ENCODE results near the gene TSC2. TPM values are rescaled to one million over a fixed set of nuclear protein-coding genes. Genes with fewer than 3 reads are reported as not detected.
"Not testable (repeated sequence)": the region's sequence is repeated elsewhere in the genome, so short reads cannot be mapped to it uniquely, and the experiment has no call there.

The TSC2 gene
- total and polyA plus RNA-seq, 4 donors, result 36.5 to 146 (median 72.7) TPM

- WGBS, 2 donors, result 33 to 53% methylated on average over 1 to 7 of the region's 12 CpGs
- H3K9ac ChIP-seq (ENCODE audit: insufficient read depth in 1 of 2, low read length in 2 of 2); ATAC-seq (ENCODE audit: insufficient read depth, low FRiP score): not testable (repeated sequence)
These were observed 86.0 kb downstream of the TSC2 start for GRCh38 chr16:2133797-2134196.

GRCh38 chr16:2135071-2135470 lies 87.3 kb downstream of the TSC2 start:
- H3K27ac ChIP-seq (ENCODE audit: low read depth in 1 of 2, low read length in 1 of 2), result peak overlapping the region in 1 of 2 donors; percentile 77
- DNase-seq, result peak in 1 of 3 donors; percentile 20
- H3K9ac ChIP-seq (ENCODE audit: insufficient read depth in 1 of 2, low read length in 2 of 2), result not testable (repeated sequence)

More at GRCh38 chr16:2133797-2134196, 86.0 kb downstream of the TSC2 start:
- H3K27me3 ChIP-seq (ENCODE audit: control insufficient read depth in 3 of 3, insufficient read depth in 3 of 3, low read length in 2 of 3); H3K4me1 ChIP-seq (ENCODE audit: control insufficient read depth in 5 of 5, insufficient read depth in 5 of 5, low read length in 5 of 5); H3K4me3 ChIP-seq; H3K9me3 ChIP-seq (ENCODE audit: control insufficient read depth in 4 of 4, insufficient read depth in 3 of 4, low read length in 3 of 4); H3K36me3 ChIP-seq (ENCODE audit: control insufficient read depth in 4 of 4, insufficient read depth in 4 of 4, low read length in 4 of 4); DNase-seq; H3K27ac ChIP-seq (ENCODE audit: low read depth in 1 of 2, low read length in 1 of 2): not testable (repeated sequence)

DNA sequence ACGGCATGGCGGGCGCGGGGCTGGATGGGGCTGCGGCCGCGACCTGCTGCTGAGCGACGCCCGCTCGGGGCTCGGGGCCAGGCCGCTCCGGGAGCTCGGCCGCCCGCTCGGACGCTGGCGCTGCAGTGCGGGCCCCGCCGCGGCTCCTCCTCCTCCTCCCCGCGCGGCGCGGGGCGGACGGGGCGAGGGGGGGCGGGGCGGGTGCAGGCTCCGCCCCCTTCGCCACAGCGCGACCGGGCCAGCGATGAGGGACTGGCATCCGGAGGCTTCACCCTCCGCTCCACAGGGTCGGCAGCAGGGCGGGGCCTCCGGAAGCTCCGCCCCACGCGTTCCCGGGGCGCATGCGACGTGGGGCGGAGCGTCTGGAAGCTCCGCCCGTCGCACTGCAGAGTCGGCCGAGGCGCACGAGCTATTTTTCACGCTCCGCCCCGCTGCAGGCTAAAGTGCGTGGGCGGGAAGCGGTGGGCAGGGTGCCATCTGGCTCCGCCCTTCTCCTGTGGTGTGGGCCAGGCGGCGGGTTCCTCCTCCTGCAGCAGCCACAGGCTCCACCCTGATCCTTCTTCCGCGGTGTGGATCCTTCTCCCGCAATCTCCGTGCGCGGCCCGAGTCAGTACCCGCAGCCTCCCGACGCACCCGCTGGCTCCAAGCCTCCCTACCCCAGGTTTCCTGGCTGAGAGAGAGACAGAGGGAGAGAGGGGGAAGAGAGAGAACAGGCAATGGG lies 88.1 kb downstream of the TSC2 start, which contains the start of gene PKD1:
Gene PKD1 (minus strand): TSS at position 129 of the 721 bp plus-strand sequence. CDS start 209 bp downstream, outside the sequence.
- not testable (repeated sequence) for H3K9ac ChIP-seq (ENCODE audit: insufficient read depth in 1 of 2, low read length in 2 of 2); H3K4me1 ChIP-seq (ENCODE audit: control insufficient read depth in 5 of 5, insufficient read depth in 5 of 5, low read length in 5 of 5); H3K27me3 ChIP-seq (ENCODE audit: control insufficient read depth in 3 of 3, insufficient read depth in 3 of 3, low read length in 2 of 3); H3K36me3 ChIP-seq (ENCODE audit: control insufficient read depth in 4 of 4, insufficient read depth in 4 of 4, low read length in 4 of 4); H3K9me3 ChIP-seq (ENCODE audit: control insufficient read depth in 4 of 4, insufficient read depth in 3 of 4, low read length in 3 of 4)
- Histone ChIP-seq H3K4me3 (peak within 1 kb of the TSS; percentile 35), H3K27ac (ENCODE audit: low read depth in 1 of 2, low read length in 1 of 2) (peak within 1 kb of the TSS; percentile 54 to 77)
- WGBS, 2 donors, result 1% methylated on average over 22 to 71 of the region's 81 CpGs
- ATAC-seq (ENCODE audit: insufficient read depth, low FRiP score), result peak; percentile 27
- DNase-seq, result peak; percentile 92 to 98 (median 94)

More at GRCh38 chr16:2135071-2135470, 87.3 kb downstream of the TSC2 start:
- not testable (repeated sequence) for H3K4me1 ChIP-seq (ENCODE audit: control insufficient read depth in 5 of 5, insufficient read depth in 5 of 5, low read length in 5 of 5); H3K9me3 ChIP-seq (ENCODE audit: control insufficient read depth in 4 of 4, insufficient read depth in 3 of 4, low read length in 3 of 4); ATAC-seq (ENCODE audit: insufficient read depth, low FRiP score); H3K36me3 ChIP-seq (ENCODE audit: control insufficient read depth in 4 of 4, insufficient read depth in 4 of 4, low read length in 4 of 4); H3K27me3 ChIP-seq (ENCODE audit: control insufficient read depth in 3 of 3, insufficient read depth in 3 of 3, low read length in 2 of 3)
- 1% methylated on average over 19 to 33 of the region's 42 CpGs for WGBS, 2 donors
- H3K4me3 ChIP-seq, result peak overlapping the region; percentile 31

Small RNAs within 50 kb of the gene (small RNA-seq; reads per million reads assigned to genes)
- gene MIR1225 (ENCODE audit: low replicate concordance) (0.06 reads per million), gene MIR3180-5 (ENCODE audit: low replicate concordance) (not detected), gene MIR4516 (ENCODE audit: low replicate concordance) (not detected), gene RF00019 (ENCODE audit: low replicate concordance) (not detected), gene RN7SL219P (ENCODE audit: low replicate concordance) (not detected)

Other genes with a start within 250 kb of the TSC2 start
- 10 to 100 TPM; 51.2 to 69.3 TPM for gene HAGH, start 221.2 kb upstream of the TSC2 start, total RNA-seq
- gene HAGH, start 221.2 kb upstream of the TSC2 start, polyA plus RNA-seq, result 10 to 100 TPM; 91.2 to 99.7 TPM
- 10 to 100 TPM; 24.5 to 26.8 TPM for gene FAHD1, start 220.8 kb upstream of the TSC2 start, total RNA-seq
- gene FAHD1, start 220.8 kb upstream of the TSC2 start, polyA plus RNA-seq, result 10 to 100 TPM; 17.2 to 32.1 TPM
- gene MEIOB, start 175.8 kb upstream of the TSC2 start, total RNA-seq, result under 1 TPM in 1 of 2 donors, not detected in 1; 0.21 TPM
- under 1 TPM in 1 of 2 donors, not detected in 1; 0.28 TPM for gene MEIOB, start 175.8 kb upstream of the TSC2 start, polyA plus RNA-seq
- gene HS3ST6, start 129.6 kb upstream of the TSC2 start, total RNA-seq, result 1 to 10 TPM in 1 of 2 donors, under 1 TPM in 1; 0.40 to 5.9 TPM
- gene HS3ST6, start 129.6 kb upstream of the TSC2 start, polyA plus RNA-seq, result 1 to 10 TPM in 1 of 2 donors, under 1 TPM in 1; 0.71 to 2.1 TPM
- gene MSRB1, start 104.8 kb upstream of the TSC2 start, total RNA-seq, result 10 to 100 TPM; 11.1 to 52.1 TPM
- 100 to 1,000 TPM in 1 of 2 donors, 10 to 100 TPM in 1; 50.2 to 164 TPM for gene MSRB1, start 104.8 kb upstream of the TSC2 start, polyA plus RNA-seq
- gene RPL3L, start 93.3 kb upstream of the TSC2 start, total RNA-seq, result not detected
- gene RPL3L, start 93.3 kb upstream of the TSC2 start, polyA plus RNA-seq, result under 1 TPM; 0.01 to 0.04 TPM
- gene NDUFB10, start 88.4 kb upstream of the TSC2 start, total RNA-seq, result 100 to 1,000 TPM; 107 to 124 TPM
- 100 to 1,000 TPM; 139 to 187 TPM for gene NDUFB10, start 88.4 kb upstream of the TSC2 start, polyA plus RNA-seq
- 1,000 to 10,000 TPM; 1,331 to 2,412 TPM for gene RPS2, start 83.2 kb upstream of the TSC2 start, total RNA-seq
- gene RPS2, start 83.2 kb upstream of the TSC2 start, polyA plus RNA-seq, result 1,000 to 10,000 TPM; 3,147 to 5,214 TPM
- gene RNF151, start 81.1 kb upstream of the TSC2 start, total RNA-seq, result not detected
- under 1 TPM in 1 of 2 donors, not detected in 1; 0.15 TPM for gene RNF151, start 81.1 kb upstream of the TSC2 start, polyA plus RNA-seq
- gene TBL3, start 75.9 kb upstream of the TSC2 start, total RNA-seq, result 10 to 100 TPM; 23.9 to 35.4 TPM
- gene TBL3, start 75.9 kb upstream of the TSC2 start, polyA plus RNA-seq, result 10 to 100 TPM; 52.8 to 58.8 TPM
- gene NOXO1, start 66.5 kb upstream of the TSC2 start, total RNA-seq, result 1 to 10 TPM in 1 of 2 donors, under 1 TPM in 1; 0.28 to 4.5 TPM
- gene NOXO1, start 66.5 kb upstream of the TSC2 start, polyA plus RNA-seq, result 1 to 10 TPM; 2.0 to 7.3 TPM
- gene GFER, start 63.8 kb upstream of the TSC2 start, total RNA-seq, result 10 to 100 TPM in 1 of 2 donors, 1 to 10 TPM in 1; 7.4 to 32.6 TPM
- 10 to 100 TPM; 18.6 to 63.5 TPM for gene GFER, start 63.8 kb upstream of the TSC2 start, polyA plus RNA-seq
- gene SYNGR3, start 58.0 kb upstream of the TSC2 start, total RNA-seq, result under 1 TPM; 0.40 to 0.46 TPM
- under 1 TPM; 0.10 to 0.69 TPM for gene SYNGR3, start 58.0 kb upstream of the TSC2 start, polyA plus RNA-seq
- 10 to 100 TPM; 13.9 to 49.8 TPM for gene ZNF598, start 38.2 kb upstream of the TSC2 start, total RNA-seq
- 10 to 100 TPM; 29.1 to 42.8 TPM for gene ZNF598, start 38.2 kb upstream of the TSC2 start, polyA plus RNA-seq
- 1 to 10 TPM in 1 of 2 donors, under 1 TPM in 1; 0.71 to 1.3 TPM for gene NPW, start 28.2 kb upstream of the TSC2 start, total RNA-seq
- under 1 TPM; 0.12 to 0.34 TPM for gene NPW, start 28.2 kb upstream of the TSC2 start, polyA plus RNA-seq
- gene NHERF2, start 21.1 kb upstream of the TSC2 start, total RNA-seq, result 100 to 1,000 TPM; 142 to 468 TPM
- 100 to 1,000 TPM; 192 to 297 TPM for gene NHERF2, start 21.1 kb upstream of the TSC2 start, polyA plus RNA-seq
- 10 to 100 TPM; 19.3 to 37.8 TPM for gene NTHL1, start 151 bp upstream of the TSC2 start, total RNA-seq
- 10 to 100 TPM; 20.4 to 43.5 TPM for gene NTHL1, start 151 bp upstream of the TSC2 start, polyA plus RNA-seq
- 100 to 1,000 TPM in 1 of 2 donors, 10 to 100 TPM in 1; 82.9 to 128 TPM for gene PKD1, start 87.9 kb downstream of the TSC2 start, total RNA-seq
- gene PKD1, start 87.9 kb downstream of the TSC2 start, polyA plus RNA-seq, result 10 to 100 TPM; 39.1 to 46.3 TPM
- under 1 TPM; 0.48 to 0.95 TPM for gene RAB26, start 100.6 kb downstream of the TSC2 start, total RNA-seq
- 1 to 10 TPM in 1 of 2 donors, under 1 TPM in 1; 0.30 to 1.0 TPM for gene RAB26, start 100.6 kb downstream of the TSC2 start, polyA plus RNA-seq
- 10 to 100 TPM; 33.4 to 74.2 TPM for gene TRAF7, start 107.8 kb downstream of the TSC2 start, total RNA-seq
- 10 to 100 TPM; 44.8 to 51.9 TPM for gene TRAF7, start 107.8 kb downstream of the TSC2 start, polyA plus RNA-seq
- gene CASKIN1, start 148.6 kb downstream of the TSC2 start, total RNA-seq, result under 1 TPM; 0.09 TPM
- under 1 TPM; 0.15 to 0.35 TPM for gene CASKIN1, start 148.6 kb downstream of the TSC2 start, polyA plus RNA-seq
- 10 to 100 TPM; 17.2 to 42.6 TPM for gene MLST8, start 157.5 kb downstream of the TSC2 start, total RNA-seq
- 10 to 100 TPM; 39.7 to 48.9 TPM for gene MLST8, start 157.5 kb downstream of the TSC2 start, polyA plus RNA-seq
- gene BRICD5, start 162.9 kb downstream of the TSC2 start, total RNA-seq, result 1 to 10 TPM; 2.1 to 9.2 TPM
- 10 to 100 TPM in 1 of 2 donors, 1 to 10 TPM in 1; 9.4 to 13.5 TPM for gene BRICD5, start 162.9 kb downstream of the TSC2 start, polyA plus RNA-seq
- gene PGP, start 166.9 kb downstream of the TSC2 start, total RNA-seq, result 10 to 100 TPM in 1 of 2 donors, 1 to 10 TPM in 1; 3.8 to 20.9 TPM
- gene PGP, start 166.9 kb downstream of the TSC2 start, polyA plus RNA-seq, result 10 to 100 TPM; 12.5 to 14.9 TPM
- gene E4F1, start 175.6 kb downstream of the TSC2 start, total RNA-seq, result 10 to 100 TPM; 21.0 to 30.2 TPM
- gene E4F1, start 175.6 kb downstream of the TSC2 start, polyA plus RNA-seq, result 10 to 100 TPM; 22.9 to 26.7 TPM
- 1 to 10 TPM in 1 of 2 donors, under 1 TPM in 1; 0.65 to 1.0 TPM for gene DNASE1L2, start 188.5 kb downstream of the TSC2 start, total RNA-seq
- under 1 TPM; 0.69 to 0.71 TPM for gene DNASE1L2, start 188.5 kb downstream of the TSC2 start, polyA plus RNA-seq
- 10 to 100 TPM; 35.0 to 71.9 TPM for gene ECI1, start 203.6 kb downstream of the TSC2 start, total RNA-seq
- gene ECI1, start 203.6 kb downstream of the TSC2 start, polyA plus RNA-seq, result 10 to 100 TPM; 55.2 to 87.1 TPM
- gene RNPS1, start 220.1 kb downstream of the TSC2 start, total RNA-seq, result 100 to 1,000 TPM in 1 of 2 donors, 10 to 100 TPM in 1; 92.0 to 125 TPM
- 100 to 1,000 TPM in 1 of 2 donors, 10 to 100 TPM in 1; 98.7 to 144 TPM for gene RNPS1, start 220.1 kb downstream of the TSC2 start, polyA plus RNA-seq